Panc1 (cell line): Measurements from ENCODE around the gene ARG2. TPM values are rescaled to one million over a fixed set of nuclear protein-coding genes. Genes with fewer than 3 reads are reported as not detected.

Experiments
- ATAC-seq: fragments of 200-7000 bp; cut with Tn5 transposase; 2 replicates; pipeline ENCODE4 v1.9.1; 2020; ENCODE audit warnings: mild to moderate bottlenecking, moderate library complexity
- BruUV-seq: library from RNA; stranded (reverse); fragments of 400-500 nt; replicated peaks from 2 replicates; lab custom pipeline; 2021; lab: Mats Ljungman, UMichigan
- CTCF ChIA-PET: fragments of 300-600 bp; sonication (Branson Sonifier 250); formaldehyde crosslinking; loops from one replicate; lab custom pipeline; 2022; ENCODE audit warnings: antibody characterized with exemption; lab: Charles Lee
- POLR2A ChIA-PET: fragments of 300-600 bp; sonication (Branson Sonifier 250); formaldehyde crosslinking; loops from one replicate; lab custom pipeline; 2022; ENCODE audit warnings: antibody characterized with exemption; lab: Charles Lee
- DNase-seq: peaks from one replicate; pipeline ENCODE4 v3.0.0-alpha.2; 2010; ENCODE audit warnings: low read depth, low spot score
- H3K27ac ChIP-seq: 2 replicates; pipeline ENCODE4 v1.5.1; 2011; ENCODE audit warnings: mild to moderate bottlenecking, low read length, inconsistent platforms
- H3K27me3 ChIP-seq: fragments of 200-500 bp; sonication (Bioruptor generic); 2 replicates; pipeline ENCODE4 v1.6.0; 2014; ENCODE audit warnings: low read length, inconsistent platforms; ENCODE audit not compliant: control insufficient read depth, insufficient read depth
- H3K36me3 ChIP-seq: fragments of 200-500 bp; sonication (Bioruptor generic); 2 replicates; pipeline ENCODE4 v1.5.1; 2014; ENCODE audit warnings: inconsistent platforms, mild to moderate bottlenecking, low read length, moderate library complexity; ENCODE audit not compliant: control insufficient read depth, insufficient read depth
- H3K4me1 ChIP-seq: 2 replicates; pipeline ENCODE4 v1.5.1; 2011; ENCODE audit warnings: inconsistent platforms, mild to moderate bottlenecking, low read length, moderate library complexity; ENCODE audit not compliant: control insufficient read depth, insufficient read depth
- H3K4me3 ChIP-seq, 2 experiments: 2 replicates each; pipeline ENCODE4 v1.5.1; 2011 to 2012; ENCODE audit warnings: low read depth in 2 of 2, low read length in 2 of 2, mild to moderate bottlenecking in 2 of 2, inconsistent platforms in 1 of 2, moderate library complexity in 1 of 2
- H3K9me3 ChIP-seq: fragments of 200-500 bp; sonication (Bioruptor generic); 2 replicates; pipeline ENCODE4 v1.5.1; 2014; ENCODE audit warnings: low read depth, mild to moderate bottlenecking, inconsistent platforms, low read length, moderate library complexity; ENCODE audit not compliant: control insufficient read depth, insufficient read depth
- CTCF ChIP-seq: fragments of 450-650 bp; IDR thresholded peaks from 2 replicates; pipeline ENCODE4 v1.5.1; 2017; ENCODE audit warnings: mild to moderate bottlenecking
- POLR2AphosphoS5 ChIP-seq: IDR thresholded peaks from 2 replicates; pipeline ENCODE4 v1.6.1; 2012; ENCODE audit warnings: mild to moderate bottlenecking, low read depth, low read length, moderate library complexity
- REST ChIP-seq, 2 experiments: IDR thresholded peaks; 2 replicates each; pipeline ENCODE4 v1.6.1; 2011 to 2012; ENCODE audit warnings: low read depth in 2 of 2, control low read depth in 1 of 2, low read length in 1 of 2, mild to moderate bottlenecking in 1 of 2, moderate library complexity in 1 of 2; ENCODE audit not compliant: insufficient read depth in 1 of 2
- SIN3A ChIP-seq: IDR thresholded peaks from 2 replicates; pipeline ENCODE4 v1.6.1; 2012; ENCODE audit warnings: low read depth, mild to moderate bottlenecking, low read length, moderate library complexity, borderline replicate concordance; ENCODE audit not compliant: insufficient read depth
- TCF7L2 ChIP-seq: IDR thresholded peaks from 2 replicates; pipeline ENCODE4 v1.6.1; 2011; ENCODE audit warnings: mild to moderate bottlenecking, low read depth, low read length, inconsistent platforms
- in situ Hi-C: cut with HindIII; loops from 2 replicates; pipeline ENCODE4 v1.10.0; 2016; ENCODE audit warnings: low sequenced_read_pairs, low pct_unique_long_range_greater_than_20kb
- intact Hi-C: fragments of 100-400 bp; cut with micrococcal nuclease; formaldehyde crosslinking; loops from one replicate; pipeline ENCODE4 v1.10.0; 2022; ENCODE audit not compliant: unreplicated experiment
- total RNA-seq: library from RNA; stranded (reverse); gene quantifications from one replicate; pipeline ENCODE4 v1.2.1, GENCODE V29; 2021; ENCODE audit not compliant: unreplicated experiment

ARG2 gene
- total RNA-seq, 1 experiment from 2014 or later: 1.1 TPM

DNA sequence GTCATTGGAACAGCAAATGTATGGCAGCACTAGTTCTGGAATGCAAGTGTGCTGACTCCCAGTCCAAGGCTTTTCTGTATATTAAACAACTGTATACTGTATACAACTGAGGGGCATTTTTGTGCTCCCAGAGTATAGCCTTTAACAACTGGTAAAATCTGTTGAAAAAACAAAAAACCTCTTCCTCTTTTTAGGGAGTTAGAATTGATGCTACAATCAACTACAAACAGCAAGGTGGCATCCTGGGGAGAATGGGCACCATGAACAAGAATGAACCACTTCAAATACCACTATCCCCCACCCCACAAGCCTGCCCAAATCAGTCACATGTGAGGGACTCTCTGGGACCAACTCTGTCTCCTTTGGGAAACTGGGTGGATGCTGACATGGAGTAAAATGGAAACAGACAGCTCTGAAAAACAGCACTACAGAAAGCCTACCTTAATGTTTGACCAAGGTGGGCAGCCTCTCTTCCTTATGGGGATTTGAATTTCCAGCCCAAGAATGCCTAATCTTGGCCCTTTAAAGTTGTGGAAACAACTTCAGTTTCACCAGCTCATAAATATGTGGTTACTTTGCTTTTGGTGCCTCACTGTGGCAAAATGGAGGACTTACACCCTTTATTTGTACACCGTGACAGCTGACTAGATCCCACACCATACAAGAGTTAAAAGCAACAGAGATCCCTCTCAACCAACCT is 47.2 kb downstream of the ARG2 start:
- in situ Hi-C loops (no loop called here), intact Hi-C loops (loop anchor here (5.0 to 10.0 kb wide), 2 partner anchors 50 to 82 kb away; partner anchors contain the start of gene ARG2)
- ATAC-seq (peak; percentile 78), DNase-seq (peak; percentile 28)
- Histone ChIP-seq H3K36me3 (no peaks in the 10 kb centered on the region), H3K27ac (no peak overlapping the region), H3K4me3 (no peak overlapping the region), H3K27me3 (no peaks in the 10 kb centered on the region), H3K4me1 (no peaks in the 10 kb centered on the region; the same call in 1 of the 2 replicates), H3K9me3 (no peaks in the 10 kb centered on the region)
- TF ChIP-seq POLR2AphosphoS5 (no peak), CTCF (peak; percentile 59)
- no TSS peak for BruUV-seq
- ChIA-PET CTCF (interaction anchor here (0.6 to 0.9 kb wide), 5 partner anchors 48 to 239 kb away, joined by 3 to 6 read pairs (median 4); partner anchors contain the start of gene ARG2), POLR2A (interaction anchor here (0.6 kb wide), 1 partner anchor 80 kb away, joined by 7 read pairs; no protein-coding TSS in a partner anchor)

GRCh38 chr14:67668559-67668958 is 48.8 kb downstream of the ARG2 start:
- Histone ChIP-seq H3K27ac (no peak overlapping the region), H3K36me3 (no peaks in the 10 kb centered on the region), H3K27me3 (no peaks in the 10 kb centered on the region), H3K9me3 (no peaks in the 10 kb centered on the region), H3K4me3 (no peak overlapping the region), H3K4me1 (peaks cover 7% of the 10 kb centered on the region)
- no peak for TF ChIP-seq CTCF
- no peak for TF ChIP-seq SIN3A
- no peak for TF ChIP-seq REST (IDR thresholded peaks at IDR 0.05; ENCODE audit: insufficient read depth in 1 of 2, low read depth in 2 of 2, low read length in 1 of 2)
- TF ChIP-seq TCF7L2: no peak
- TF ChIP-seq POLR2AphosphoS5: no peak
- POLR2A ChIA-PET: interaction anchor here (0.5 to 0.6 kb wide), 2 partner anchors 77 to 263 kb away, joined by 3 to 9 read pairs; no protein-coding TSS in a partner anchor
- no TSS peak for BruUV-seq
- CTCF ChIA-PET: no interaction called here
- ATAC-seq (no peak), DNase-seq (no peak)
- in situ Hi-C loops (no loop called here), intact Hi-C loops (loop anchor here (5.0 to 10.0 kb wide), 2 partner anchors 51 to 84 kb away; partner anchors contain the start of gene ARG2)
